ENCODE results near the gene LRRC53. TPM values are rescaled to one million over a fixed set of nuclear protein-coding genes. Genes with fewer than 3 reads are reported as not detected.

Gene LRRC53, protein sequence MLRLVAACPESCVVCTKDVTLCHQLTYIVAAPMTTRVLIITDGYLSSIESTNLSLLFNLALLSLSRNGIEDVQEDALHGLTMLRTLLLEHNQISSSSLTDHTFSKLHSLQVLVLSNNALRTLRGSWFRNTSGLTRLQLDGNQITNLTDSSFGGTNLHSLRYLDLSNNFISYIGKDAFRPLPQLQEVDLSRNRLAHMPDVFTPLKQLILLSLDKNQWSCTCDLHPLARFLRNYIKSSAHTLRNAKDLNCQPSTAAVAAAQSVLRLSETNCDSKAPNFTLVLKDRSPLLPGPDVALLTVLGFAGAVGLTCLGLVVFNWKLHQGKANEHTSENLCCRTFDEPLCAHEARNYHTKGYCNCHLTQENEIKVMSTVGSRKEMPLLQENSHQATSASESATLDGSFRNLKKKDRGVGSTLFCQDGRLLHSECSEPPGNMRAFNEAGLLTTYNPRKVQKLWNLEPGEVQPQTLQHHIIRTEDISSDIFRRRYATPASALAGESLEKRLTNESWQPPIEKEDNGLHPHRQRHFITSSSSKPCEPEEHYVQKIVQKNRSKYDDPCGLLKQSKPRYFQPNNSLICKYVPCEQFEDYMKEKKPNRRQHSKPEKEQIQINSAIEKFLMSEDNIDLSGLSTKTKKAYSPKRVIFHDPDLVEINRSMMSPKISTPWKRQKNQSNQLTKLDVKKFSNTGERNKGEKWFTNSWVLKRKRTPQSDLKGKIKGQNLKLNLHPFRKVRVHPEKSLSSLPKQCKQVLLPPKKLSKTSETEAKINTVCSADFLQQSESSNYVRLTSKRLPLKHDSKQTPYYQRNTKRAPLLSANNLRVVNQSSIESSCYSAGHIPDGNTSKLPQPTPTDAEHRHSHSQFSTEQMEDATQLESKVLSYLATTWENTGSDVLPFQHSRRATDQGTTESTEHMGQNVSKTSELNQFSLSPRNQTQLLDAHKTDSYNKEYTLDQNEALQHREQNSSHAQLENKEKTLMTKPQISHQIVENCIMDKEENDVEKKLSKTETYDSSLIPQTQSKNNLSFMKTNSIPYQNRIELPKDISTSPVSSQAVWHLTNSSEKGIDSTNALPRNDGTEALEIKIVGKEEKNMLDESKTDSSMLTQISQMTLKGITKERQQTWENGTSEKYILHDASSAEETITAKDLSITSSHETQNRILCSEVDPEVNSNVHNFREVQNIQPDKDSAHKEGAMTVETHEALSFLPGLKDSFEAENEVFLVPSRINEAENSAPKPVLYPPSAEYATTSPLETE
- not detected for total RNA-seq

DNA sequence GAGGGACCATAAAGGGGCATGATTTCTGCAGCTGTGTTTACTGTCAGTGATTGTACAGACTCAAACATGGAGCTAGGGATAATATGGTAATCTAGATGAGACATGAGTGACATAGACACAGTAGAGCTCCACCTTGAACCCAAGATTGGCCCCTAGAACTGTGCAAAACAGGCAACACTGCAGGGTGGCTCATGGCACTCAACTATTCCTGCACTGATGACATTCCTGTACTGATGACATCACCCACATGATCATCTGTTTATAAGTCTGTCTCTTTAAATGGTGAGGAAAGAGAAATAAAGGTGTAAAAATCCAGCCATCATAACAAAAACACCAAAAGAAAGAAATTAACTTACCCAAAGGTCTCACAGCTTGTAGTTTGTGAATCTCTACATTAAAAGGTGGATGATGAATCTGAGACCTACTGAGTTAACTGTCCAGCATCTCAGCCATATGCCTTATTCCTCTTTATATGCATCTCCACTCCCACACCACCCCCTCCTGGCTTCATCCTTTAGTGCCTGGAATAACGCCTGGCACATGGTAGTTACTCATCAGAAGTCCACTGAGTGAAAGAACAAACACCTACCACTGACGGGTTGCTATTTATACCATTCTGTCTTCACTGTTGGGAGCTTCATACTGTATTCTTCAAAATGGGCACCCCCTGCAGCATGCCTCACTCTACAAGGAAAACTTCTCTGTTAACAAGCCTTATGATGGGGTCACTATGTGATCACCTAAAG, at the start of gene LRRC53:
TSS of gene LRRC53 (minus strand) at position 442 of the 746 bp plus-strand sequence. CDS start 29,262 bp downstream, outside the sequence.
- H3K27me3 Mint-ChIP-seq (ENCODE audit: low read depth): peaks cover 2% of the 10 kb centered on the region
- ATAC-seq (no peak), DNase-seq (no peak)
- no peaks in the 10 kb centered on the region for H3K36me3 Mint-ChIP-seq (ENCODE audit: insufficient read depth)
- H3K4me3 Mint-ChIP-seq: no peak within 1 kb of the TSS
- no peaks in the 10 kb centered on the region for H3K9me3 Mint-ChIP-seq
- H3K4me1 Mint-ChIP-seq (ENCODE audit: low read depth): no peaks in the 10 kb centered on the region

DNA sequence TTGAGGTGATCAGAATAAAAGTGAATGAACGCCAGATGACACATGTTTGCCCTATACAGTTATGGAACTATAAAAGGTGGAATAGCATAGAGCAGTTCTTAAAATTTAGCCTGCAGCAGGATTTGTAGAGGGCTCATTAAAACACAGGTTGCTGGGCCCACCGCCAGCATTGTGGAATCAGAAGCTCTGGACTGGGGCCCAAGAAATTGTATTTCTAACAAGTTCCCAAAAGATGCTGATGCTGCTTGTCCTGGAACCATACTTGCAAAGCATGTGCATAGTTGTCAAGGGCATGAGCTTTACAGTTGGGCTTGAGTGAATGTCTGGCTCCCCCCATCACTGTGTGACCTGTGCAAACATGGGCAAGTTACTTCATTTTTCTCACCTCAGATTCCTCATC, 37.5 kb upstream of the LRRC53 start:
- H3K4me1 Mint-ChIP-seq (ENCODE audit: low read depth): no peaks in the 10 kb centered on the region
- H3K9me3 Mint-ChIP-seq: no peaks in the 10 kb centered on the region
- peaks cover 3% of the 10 kb centered on the region for H3K27me3 Mint-ChIP-seq (ENCODE audit: low read depth)
- ATAC-seq: no peak
- H3K36me3 Mint-ChIP-seq (ENCODE audit: insufficient read depth): no peaks in the 10 kb centered on the region
- no peak overlapping the region for H3K4me3 Mint-ChIP-seq
- DNase-seq: no peak

DNA sequence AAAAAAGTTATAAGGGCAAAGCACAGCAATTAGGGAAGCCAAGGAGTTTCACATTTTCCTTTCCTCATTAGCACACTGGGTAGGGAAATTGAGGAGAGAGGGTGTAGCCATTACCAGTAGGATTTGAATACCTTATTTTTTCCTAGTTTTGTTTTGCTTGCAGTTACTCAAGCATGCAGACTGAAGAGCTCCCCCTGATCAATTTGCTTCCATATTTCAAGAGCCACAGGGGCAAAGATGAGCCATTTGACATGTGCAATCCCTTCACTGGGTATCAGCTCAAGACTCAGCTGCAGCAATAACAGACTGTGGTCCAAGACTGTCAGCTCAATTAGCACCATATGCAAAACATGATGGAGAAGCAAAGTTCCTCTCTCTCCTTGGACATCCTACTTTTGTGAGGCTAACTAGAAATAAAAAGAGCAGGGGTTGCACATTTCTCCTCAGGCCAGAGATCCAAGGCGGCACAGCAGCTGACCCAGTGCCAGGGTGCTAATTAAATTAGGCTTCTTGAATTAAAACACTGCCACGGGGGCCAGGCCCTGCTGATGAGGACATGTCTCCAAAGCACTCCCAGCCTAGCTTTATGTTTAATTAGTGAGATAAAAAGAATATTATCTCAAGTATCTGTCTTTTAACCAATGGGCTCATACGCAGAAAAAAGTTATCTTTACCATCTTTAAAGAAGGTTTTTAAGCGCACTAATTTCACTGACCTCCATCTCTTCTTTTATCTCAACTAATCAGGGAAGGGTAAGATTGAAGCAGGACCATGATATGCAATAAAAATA, 36.7 kb upstream of the LRRC53 start:
- no peak overlapping the region for H3K4me3 Mint-ChIP-seq
- ATAC-seq (no peak), DNase-seq (no peak)
- H3K27me3 Mint-ChIP-seq (ENCODE audit: low read depth): peaks cover 3% of the 10 kb centered on the region
- H3K9me3 Mint-ChIP-seq: no peaks in the 10 kb centered on the region
- H3K4me1 Mint-ChIP-seq (ENCODE audit: low read depth): no peaks in the 10 kb centered on the region
- no peaks in the 10 kb centered on the region for H3K36me3 Mint-ChIP-seq (ENCODE audit: insufficient read depth)

DNA sequence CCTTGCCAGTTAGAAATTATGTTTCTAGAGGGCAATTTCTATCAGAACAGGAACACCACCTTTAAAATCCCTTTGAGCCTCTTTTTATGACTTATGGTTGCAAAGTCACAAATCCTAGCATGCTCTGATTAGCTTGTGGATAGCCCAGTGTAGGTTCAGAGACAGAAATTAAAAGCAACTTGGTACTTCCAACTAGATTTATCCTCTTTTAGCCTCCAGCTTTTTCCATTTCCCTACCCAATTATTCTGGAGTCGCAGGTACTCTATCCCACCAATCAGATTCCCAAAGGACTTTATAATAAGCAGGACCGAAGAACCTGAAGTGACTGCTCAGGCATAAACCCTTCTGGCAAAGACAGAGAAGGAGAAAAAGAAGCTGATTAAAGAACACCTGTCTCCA, 33.4 kb upstream of the LRRC53 start:
- DNase-seq (no peak), ATAC-seq (no peak)
- Mint-ChIP-seq H3K27me3 (ENCODE audit: low read depth) (peaks cover under 1% of the 10 kb centered on the region), H3K4me1 (ENCODE audit: low read depth) (no peaks in the 10 kb centered on the region), H3K36me3 (ENCODE audit: insufficient read depth) (no peaks in the 10 kb centered on the region), H3K9me3 (no peaks in the 10 kb centered on the region), H3K4me3 (no peak overlapping the region)

DNA sequence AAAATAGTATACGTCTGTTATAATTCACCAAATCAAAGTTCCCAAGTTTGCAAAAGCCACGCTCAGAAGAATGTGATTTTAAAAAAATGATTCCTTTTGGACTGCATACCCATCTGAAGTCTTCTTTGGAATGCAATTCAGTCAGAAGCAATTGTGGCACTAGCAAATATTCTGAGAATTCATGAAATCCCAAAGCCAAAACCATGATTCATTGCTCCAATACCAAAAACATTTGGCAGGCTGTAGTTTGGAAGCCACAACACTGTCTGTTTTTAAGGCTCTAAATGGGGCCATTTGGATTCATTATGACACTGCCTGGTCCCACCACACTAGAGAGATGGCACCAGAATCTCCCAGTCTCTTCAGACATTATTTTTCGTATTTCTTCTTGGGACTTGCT, 21.8 kb upstream of the LRRC53 start:
- DNase-seq (no peak), ATAC-seq (no peak)
- Mint-ChIP-seq H3K36me3 (ENCODE audit: insufficient read depth) (no peaks in the 10 kb centered on the region), H3K27me3 (ENCODE audit: low read depth) (no peaks in the 10 kb centered on the region), H3K4me1 (ENCODE audit: low read depth) (no peaks in the 10 kb centered on the region), H3K9me3 (no peaks in the 10 kb centered on the region), H3K4me3 (no peak overlapping the region)

DNA sequence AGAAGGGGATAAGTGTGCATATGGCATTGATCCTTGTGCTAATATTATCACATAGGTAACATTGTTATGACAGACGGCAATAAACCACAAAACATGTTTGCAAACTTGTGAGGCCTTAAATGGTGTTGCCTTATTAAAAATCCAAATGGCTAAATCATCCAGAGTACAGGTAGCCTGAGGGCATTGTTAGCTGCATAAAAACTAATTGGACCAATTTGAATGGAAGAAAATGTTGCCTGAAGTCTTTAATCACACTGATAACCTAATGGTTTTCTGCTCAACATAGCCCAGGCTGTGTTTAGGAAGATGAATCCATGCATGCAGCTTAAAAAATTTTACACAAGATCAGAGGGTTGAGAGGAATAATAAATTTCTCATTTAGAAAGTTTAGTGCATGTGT, 19.4 kb upstream of the LRRC53 start:
- DNase-seq: no peak
- Mint-ChIP-seq H3K4me1 (ENCODE audit: low read depth) (no peaks in the 10 kb centered on the region), H3K4me3 (no peak overlapping the region), H3K9me3 (no peaks in the 10 kb centered on the region), H3K36me3 (ENCODE audit: insufficient read depth) (no peaks in the 10 kb centered on the region), H3K27me3 (ENCODE audit: low read depth) (no peaks in the 10 kb centered on the region)
- ATAC-seq: no peak

DNA sequence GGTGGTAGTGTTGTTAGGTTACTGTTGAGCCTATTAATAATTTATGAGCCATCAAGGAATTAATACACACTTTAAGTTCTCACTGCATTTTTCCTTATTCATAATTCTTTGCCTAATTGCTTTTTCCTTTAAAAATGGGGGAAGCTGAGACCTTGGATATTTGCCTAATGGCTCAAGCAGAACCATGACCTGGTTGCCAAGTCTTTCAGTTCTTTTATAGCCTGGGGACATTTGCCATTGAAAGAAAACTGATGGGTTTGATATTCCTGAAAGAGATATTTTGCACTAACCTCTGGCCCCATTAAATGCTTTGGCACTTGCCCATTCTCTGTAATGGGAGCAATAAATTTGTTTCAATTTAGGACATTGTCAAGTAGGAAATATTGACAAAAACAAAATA, 18.5 kb upstream of the LRRC53 start:
- Mint-ChIP-seq H3K4me3 (no peak overlapping the region), H3K9me3 (no peaks in the 10 kb centered on the region), H3K27me3 (ENCODE audit: low read depth) (no peaks in the 10 kb centered on the region), H3K4me1 (ENCODE audit: low read depth) (no peaks in the 10 kb centered on the region), H3K36me3 (ENCODE audit: insufficient read depth) (no peaks in the 10 kb centered on the region)
- DNase-seq: no peak
- no peak for ATAC-seq

DNA sequence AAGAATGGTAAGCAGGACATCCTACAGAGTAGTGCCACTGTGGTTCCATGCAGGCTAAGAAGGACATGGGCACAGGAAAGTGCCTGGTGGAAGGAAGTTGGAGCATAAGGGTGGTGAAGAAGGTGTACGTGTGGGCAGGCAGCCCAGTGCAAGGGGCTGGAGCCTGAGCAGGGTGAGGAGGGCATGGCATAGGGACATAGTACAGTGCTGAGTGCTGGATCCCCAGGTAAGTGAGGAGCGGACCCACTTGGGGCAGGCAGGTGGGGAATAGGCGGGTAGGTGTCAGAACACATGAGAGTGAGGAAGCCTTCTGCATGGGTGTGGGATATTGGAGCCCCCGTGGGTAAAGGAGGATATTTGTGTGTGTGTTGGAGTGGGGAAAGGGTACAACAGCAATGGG, 15.7 kb upstream of the LRRC53 start:
- ATAC-seq (no peak), DNase-seq (no peak)
- no peaks in the 10 kb centered on the region for H3K9me3 Mint-ChIP-seq
- no peaks in the 10 kb centered on the region for H3K4me1 Mint-ChIP-seq (ENCODE audit: low read depth)
- H3K4me3 Mint-ChIP-seq: no peak overlapping the region
- H3K36me3 Mint-ChIP-seq (ENCODE audit: insufficient read depth): no peaks in the 10 kb centered on the region
- H3K27me3 Mint-ChIP-seq (ENCODE audit: low read depth): no peaks in the 10 kb centered on the region

DNA sequence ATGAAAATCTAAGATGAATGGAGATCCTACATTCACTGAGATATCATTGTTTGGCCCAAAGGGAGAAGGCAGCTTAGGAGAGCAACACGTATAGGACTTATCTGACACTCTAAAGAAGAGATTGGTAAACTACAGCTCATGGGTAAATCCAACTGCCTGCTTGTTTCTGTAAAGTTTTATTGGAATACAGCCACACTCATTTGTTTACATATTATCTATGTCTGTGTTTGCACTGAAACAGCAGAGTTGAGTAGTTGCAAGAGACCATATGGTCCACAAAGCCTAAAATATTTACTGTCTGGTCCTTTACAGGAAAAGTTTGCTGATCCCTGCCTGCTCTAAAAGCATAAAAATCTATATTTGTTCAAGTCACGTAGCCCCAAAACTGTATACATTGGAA, 14.3 kb upstream of the LRRC53 start:
- no peak for ATAC-seq
- no peaks in the 10 kb centered on the region for H3K27me3 Mint-ChIP-seq (ENCODE audit: low read depth)
- no peaks in the 10 kb centered on the region for H3K9me3 Mint-ChIP-seq
- DNase-seq: no peak
- no peak overlapping the region for H3K4me3 Mint-ChIP-seq
- H3K4me1 Mint-ChIP-seq (ENCODE audit: low read depth): no peaks in the 10 kb centered on the region
- H3K36me3 Mint-ChIP-seq (ENCODE audit: insufficient read depth): no peaks in the 10 kb centered on the region

DNA sequence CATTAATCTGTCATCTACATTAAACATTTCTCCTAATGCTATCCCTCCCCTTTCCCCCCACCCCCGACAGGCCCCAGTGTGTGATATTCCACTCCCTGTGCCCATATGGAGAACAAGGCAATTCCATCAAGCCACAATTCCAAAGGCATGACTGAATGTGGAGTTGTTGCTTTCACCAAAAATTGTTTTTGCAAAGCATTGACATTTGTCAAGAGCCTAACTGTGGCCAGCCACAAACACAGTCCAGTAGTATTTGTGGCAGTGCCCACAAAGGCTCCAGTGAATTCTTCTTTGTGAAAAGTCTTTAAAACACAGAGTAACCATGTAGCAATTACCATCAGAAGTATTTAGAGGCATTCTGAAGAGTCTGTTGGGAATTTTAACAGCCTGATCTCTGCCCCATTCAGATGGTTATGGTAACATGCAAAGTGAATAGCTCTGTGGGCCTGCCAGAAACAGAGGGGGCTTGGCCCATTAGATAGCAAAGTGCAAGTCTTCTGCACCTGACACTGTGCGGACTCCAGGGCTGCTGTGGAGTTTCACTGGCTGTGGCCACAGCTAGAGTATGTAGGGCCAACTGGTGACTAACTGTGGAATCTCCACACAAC, 11.6 kb upstream of the LRRC53 start:
- Mint-ChIP-seq H3K36me3 (ENCODE audit: insufficient read depth) (no peaks in the 10 kb centered on the region), H3K4me3 (no peak overlapping the region), H3K9me3 (no peaks in the 10 kb centered on the region), H3K4me1 (ENCODE audit: low read depth) (no peaks in the 10 kb centered on the region), H3K27me3 (ENCODE audit: low read depth) (peaks cover 6% of the 10 kb centered on the region)
- DNase-seq (no peak), ATAC-seq (no peak)

DNA sequence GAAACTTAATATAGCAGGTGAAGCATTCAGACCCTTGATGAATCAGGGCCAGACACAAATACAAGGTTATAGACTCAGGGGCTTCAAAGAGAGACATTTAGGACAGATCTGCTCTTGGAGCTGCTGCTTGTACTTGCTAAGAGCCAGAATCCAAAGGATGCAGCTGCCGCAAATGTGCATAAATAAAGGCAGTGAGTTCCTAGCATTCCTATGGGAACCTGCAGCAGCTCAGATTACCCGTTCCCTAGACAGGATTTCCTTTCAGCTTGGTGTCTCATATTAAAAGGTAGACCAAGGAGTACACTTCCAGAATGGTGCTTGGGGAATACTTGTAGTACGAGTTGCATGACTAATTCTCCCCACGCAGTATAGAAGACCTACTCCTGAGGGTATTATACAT, 9.7 kb upstream of the LRRC53 start:
- Mint-ChIP-seq H3K36me3 (ENCODE audit: insufficient read depth) (no peaks in the 10 kb centered on the region), H3K9me3 (no peaks in the 10 kb centered on the region), H3K4me3 (no peak overlapping the region), H3K27me3 (ENCODE audit: low read depth) (peaks cover 6% of the 10 kb centered on the region), H3K4me1 (ENCODE audit: low read depth) (no peaks in the 10 kb centered on the region)
- DNase-seq (no peak), ATAC-seq (no peak)

DNA sequence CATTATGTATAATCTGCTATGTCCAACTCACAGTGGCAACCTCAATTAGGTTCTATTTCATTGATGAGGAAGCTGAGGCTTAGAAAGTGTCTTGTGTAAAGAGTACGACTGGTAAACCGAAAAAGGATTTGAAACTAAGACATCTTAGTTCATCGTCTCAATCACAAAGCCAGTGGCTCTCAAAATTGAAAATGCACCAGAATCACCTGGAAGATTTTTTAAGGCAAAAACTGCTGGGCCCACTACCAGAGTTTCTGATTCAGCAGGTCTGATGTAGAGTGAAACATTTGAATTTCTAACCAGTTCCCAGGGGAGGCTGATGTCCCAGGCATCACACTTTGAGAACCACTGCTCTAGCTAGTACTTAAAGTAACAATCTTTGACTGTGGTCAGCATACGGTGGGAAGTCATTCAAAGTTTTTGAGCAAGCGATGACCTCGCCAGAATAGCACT, 5.2 kb upstream of the LRRC53 start:
- peaks cover 6% of the 10 kb centered on the region for H3K27me3 Mint-ChIP-seq (ENCODE audit: low read depth)
- no peak for DNase-seq
- no peaks in the 10 kb centered on the region for H3K9me3 Mint-ChIP-seq

More for the DNA sequence above, 5.2 kb upstream of the LRRC53 start:
- H3K36me3 Mint-ChIP-seq (ENCODE audit: insufficient read depth): no peaks in the 10 kb centered on the region
- no peak for ATAC-seq
- no peaks in the 10 kb centered on the region for H3K4me1 Mint-ChIP-seq (ENCODE audit: low read depth)
- no peak overlapping the region for H3K4me3 Mint-ChIP-seq

Data from activated T-cell treated with anti-CD3 and anti-CD28 coated beads, Interleukin-2, amount 50 U/mL, for 4 hours (primary cell).